A673 (cell line): ENCODE measurements around the gene CDH23. TPM values are rescaled to one million over a fixed set of nuclear protein-coding genes. Genes with fewer than 3 reads are reported as not detected.

Experiments used
- BruUV-seq: library from RNA; stranded (reverse); fragments of 400-500 nt; replicated peaks from 2 replicates; lab custom pipeline; 2021; lab: Mats Ljungman, UMichigan
- CTCF ChIA-PET: fragments of 300-600 bp; sonication (Branson Sonifier 250); formaldehyde crosslinking; loops from one replicate; lab custom pipeline; 2022; ENCODE audit warnings: antibody characterized with exemption; lab: Charles Lee
- POLR2A ChIA-PET: fragments of 300-600 bp; sonication (Branson Sonifier 250); formaldehyde crosslinking; loops from one replicate; lab custom pipeline; 2022; ENCODE audit warnings: antibody characterized with exemption; ENCODE audit not compliant: low non-redundant PET; lab: Charles Lee
- DNase-seq: peaks from one replicate; pipeline ENCODE4 v3.0.0-alpha.2; 2015; ENCODE audit warnings: low spot score
- H3K27ac ChIP-seq: fragments of 200-600 bp; sonication (generic); 2 replicates; pipeline ENCODE4 v1.5.1; 2016; ENCODE audit warnings: mixed run types, low read depth, mild to moderate bottlenecking, mixed read lengths, antibody characterized with exemption, low read length; ENCODE audit not compliant: poor library complexity, severe bottlenecking
- H3K27me3 ChIP-seq: fragments of 200-600 bp; sonication (generic); replicated peaks from 2 replicates; pipeline ENCODE4 v1.6.1; 2017; ENCODE audit warnings: mixed run types, low read depth, mild to moderate bottlenecking, mixed read lengths, antibody characterized with exemption, low read length; ENCODE audit not compliant: insufficient read depth, poor library complexity
- H3K36me3 ChIP-seq: fragments of 200-600 bp; sonication (generic); 2 replicates; pipeline ENCODE4 v1.6.1; 2016; ENCODE audit warnings: mixed run types, mild to moderate bottlenecking, mixed read lengths, antibody characterized with exemption, low read length; ENCODE audit not compliant: insufficient read depth, poor library complexity, severe bottlenecking
- H3K4me1 ChIP-seq: fragments of 200-600 bp; sonication (generic); 2 replicates; pipeline ENCODE4 v1.6.1; 2017; ENCODE audit warnings: mixed run types, mild to moderate bottlenecking, mixed read lengths, antibody characterized with exemption, low read length; ENCODE audit not compliant: insufficient read depth, poor library complexity, severe bottlenecking
- H3K4me3 ChIP-seq: fragments of 200-600 bp; sonication (generic); 2 replicates; pipeline ENCODE4 v1.5.1; 2016; ENCODE audit warnings: low read depth, mixed run types, mild to moderate bottlenecking, mixed read lengths, low read length; ENCODE audit not compliant: poor library complexity, severe bottlenecking
- H3K9me3 ChIP-seq: fragments of 200-600 bp; sonication (generic); 2 replicates; pipeline ENCODE4 v1.6.1; 2016; ENCODE audit warnings: mixed run types, low read depth, mild to moderate bottlenecking, mixed read lengths, antibody characterized with exemption, low read length; ENCODE audit not compliant: poor library complexity, severe bottlenecking
- EZH2 ChIP-seq: fragments of 200-600 bp; sonication (generic); IDR thresholded peaks from 2 replicates; pipeline ENCODE4 v1.6.1; 2017; ENCODE audit warnings: borderline replicate concordance, low read depth, mild to moderate bottlenecking, mixed read lengths, antibody characterized with exemption, low read length; ENCODE audit not compliant: poor library complexity, severe bottlenecking
- intact Hi-C: fragments of 100-400 bp; cut with micrococcal nuclease; formaldehyde crosslinking; loops from one replicate; pipeline ENCODE4 v1.10.0; 2022; ENCODE audit not compliant: unreplicated experiment
- total RNA-seq: library from RNA; stranded (reverse); gene quantifications from 2 replicates; pipeline ENCODE4 v1.2.3, GENCODE V29; 2021
- TF ChIP-seq, protein P1 (sequence below): fragments of 300-800, 200-600 bp; sonication (generic); conservative IDR thresholded peaks from 2 replicates; pipeline ENCODE4 v1.5.1; 2017; ENCODE audit warnings: low read depth, mild to moderate bottlenecking, antibody characterized with exemption, low read length, moderate library complexity, mixed read lengths

The CDH23 gene
- total RNA-seq, 1 experiment from 2014 or later, result 49.7 TPM

DNA sequence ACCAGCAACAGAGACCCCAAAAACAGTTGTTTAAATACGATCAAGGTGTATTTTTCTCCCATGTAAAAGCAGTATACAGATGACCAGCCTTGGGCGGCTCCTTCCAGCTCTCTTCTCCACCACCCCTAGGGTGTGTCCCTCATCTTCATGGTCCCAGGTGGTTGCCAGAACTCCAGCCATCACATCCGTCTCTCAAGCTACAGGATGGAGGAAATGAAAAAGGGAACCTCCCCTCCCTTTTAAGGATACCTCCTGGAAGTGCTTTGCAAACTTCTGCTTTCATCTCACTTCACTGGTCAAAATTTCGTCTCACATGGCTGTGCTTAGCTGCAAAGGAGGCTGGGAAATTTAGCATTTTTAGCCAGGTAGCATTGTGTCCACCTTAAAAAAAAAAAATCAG is 263.6 kb downstream of the CDH23 start:
- H3K4me1 ChIP-seq, result no peaks in the 10 kb centered on the region
- H3K4me3 ChIP-seq, result no peak overlapping the region
- intact Hi-C loops, result no loop called here
- no peak for TF ChIP-seq EZH2
- TF ChIP-seq, protein P1, sequence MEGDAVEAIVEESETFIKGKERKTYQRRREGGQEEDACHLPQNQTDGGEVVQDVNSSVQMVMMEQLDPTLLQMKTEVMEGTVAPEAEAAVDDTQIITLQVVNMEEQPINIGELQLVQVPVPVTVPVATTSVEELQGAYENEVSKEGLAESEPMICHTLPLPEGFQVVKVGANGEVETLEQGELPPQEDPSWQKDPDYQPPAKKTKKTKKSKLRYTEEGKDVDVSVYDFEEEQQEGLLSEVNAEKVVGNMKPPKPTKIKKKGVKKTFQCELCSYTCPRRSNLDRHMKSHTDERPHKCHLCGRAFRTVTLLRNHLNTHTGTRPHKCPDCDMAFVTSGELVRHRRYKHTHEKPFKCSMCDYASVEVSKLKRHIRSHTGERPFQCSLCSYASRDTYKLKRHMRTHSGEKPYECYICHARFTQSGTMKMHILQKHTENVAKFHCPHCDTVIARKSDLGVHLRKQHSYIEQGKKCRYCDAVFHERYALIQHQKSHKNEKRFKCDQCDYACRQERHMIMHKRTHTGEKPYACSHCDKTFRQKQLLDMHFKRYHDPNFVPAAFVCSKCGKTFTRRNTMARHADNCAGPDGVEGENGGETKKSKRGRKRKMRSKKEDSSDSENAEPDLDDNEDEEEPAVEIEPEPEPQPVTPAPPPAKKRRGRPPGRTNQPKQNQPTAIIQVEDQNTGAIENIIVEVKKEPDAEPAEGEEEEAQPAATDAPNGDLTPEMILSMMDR, result no peak
- H3K36me3 ChIP-seq, result no peaks in the 10 kb centered on the region
- no peaks in the 10 kb centered on the region for H3K9me3 ChIP-seq
- DNase-seq, result no peak
- H3K27me3 ChIP-seq, result no peaks in the 10 kb centered on the region
- CTCF ChIA-PET, result no interaction called here
- POLR2A ChIA-PET, result no interaction called here
- no peak overlapping the region for H3K27ac ChIP-seq
- no TSS peak for BruUV-seq

DNA sequence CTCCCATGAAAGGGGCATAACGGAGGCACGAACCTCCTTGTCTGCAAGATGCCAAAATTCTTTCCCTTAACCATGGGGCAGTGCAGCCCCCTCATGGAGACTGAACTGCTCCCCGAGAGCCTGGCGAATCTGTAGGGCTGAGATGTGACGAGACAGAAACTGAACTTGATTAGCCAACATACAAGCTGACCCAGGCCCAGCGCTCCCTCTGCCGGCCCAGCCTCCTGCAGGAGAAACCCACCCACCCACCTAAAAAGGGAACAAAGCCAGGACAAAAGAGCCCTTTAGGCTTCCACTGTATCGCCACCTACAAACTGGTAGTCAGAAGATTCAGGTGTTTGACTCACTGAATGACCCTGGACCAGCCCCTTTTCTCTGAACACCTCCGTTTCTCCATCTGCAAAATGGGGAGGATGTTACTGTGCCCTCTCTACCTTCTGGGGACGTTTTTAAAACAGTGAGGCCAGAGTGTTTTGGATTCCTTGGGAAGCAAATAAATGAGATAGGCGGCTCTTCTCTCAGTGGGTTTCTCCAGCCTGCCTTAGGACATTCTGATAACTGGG is 264.4 kb downstream of the CDH23 start:
- DNase-seq, result no peak
- H3K4me3 ChIP-seq, result no peak overlapping the region
- BruUV-seq, result no TSS peak
- intact Hi-C loops, result no loop called here
- ChIA-PET POLR2A (no interaction called here), CTCF (no interaction called here)
- no peak overlapping the region for H3K27ac ChIP-seq
- no peaks in the 10 kb centered on the region for H3K9me3 ChIP-seq
- H3K36me3 ChIP-seq, result no peaks in the 10 kb centered on the region
- TF ChIP-seq EZH2, result no peak
- TF ChIP-seq, protein P1, result no peak
- H3K4me1 ChIP-seq, result no peaks in the 10 kb centered on the region
- no peaks in the 10 kb centered on the region for H3K27me3 ChIP-seq

DNA sequence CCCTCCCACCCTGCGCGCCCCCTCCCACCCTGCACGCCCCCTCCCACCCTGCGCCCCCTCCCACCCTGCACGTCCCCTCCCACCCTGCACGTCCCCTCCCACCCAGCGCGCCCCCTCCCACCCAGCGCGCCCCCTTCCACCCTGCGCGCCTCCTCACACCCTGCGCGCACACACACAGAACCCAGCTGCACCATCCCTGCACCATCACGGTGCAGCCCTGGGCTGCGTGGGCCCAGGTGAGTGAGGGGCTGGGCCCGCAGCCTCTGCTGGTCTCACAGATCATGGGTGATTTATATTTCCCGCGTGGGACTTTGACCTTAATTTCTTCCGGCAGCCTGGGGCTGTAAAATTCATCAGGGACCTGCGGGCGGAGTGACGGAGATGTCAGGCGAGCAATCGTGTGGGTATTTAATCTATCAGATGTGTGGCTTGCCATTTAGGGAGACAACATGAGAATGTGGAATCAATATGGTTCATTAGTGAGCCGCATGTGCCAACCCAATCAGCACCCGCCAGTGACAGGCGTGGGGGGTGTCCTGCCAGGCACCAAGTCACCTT is 265.1 kb downstream of the CDH23 start:
- POLR2A ChIA-PET, result no interaction called here
- no TSS peak for BruUV-seq
- H3K4me3 ChIP-seq, result no peak overlapping the region
- DNase-seq, result no peak
- no peaks in the 10 kb centered on the region for H3K36me3 ChIP-seq
- no peak overlapping the region for H3K27ac ChIP-seq
- TF ChIP-seq, protein P1, result no peak
- TF ChIP-seq EZH2, result no peak
- no peaks in the 10 kb centered on the region for H3K4me1 ChIP-seq
- no peaks in the 10 kb centered on the region for H3K27me3 ChIP-seq
- no peaks in the 10 kb centered on the region for H3K9me3 ChIP-seq
- intact Hi-C loops, result no loop called here
- CTCF ChIA-PET, result no interaction called here
